Neural cell (in vitro differentiated cells): ENCODE data around the gene IDNK. TPM values are rescaled to one million over a fixed set of nuclear protein-coding genes. Genes with fewer than 3 reads are reported as not detected.

ENCODE experiments used
- H2AFZ ChIP-seq: fragments of 200-600, 300-800 bp; sonication (generic), shearing (Covaris generic); 2 replicates; pipeline ENCODE4 v1.6.0; 2014; ENCODE audit warnings: low read depth, mild to moderate bottlenecking, antibody characterized with exemption, low read length, moderate library complexity
- H3F3A ChIP-seq: fragments of 200-600 bp; shearing (Covaris generic); 2 replicates; pipeline ENCODE4 v1.6.1; 2016; ENCODE audit warnings: mild to moderate bottlenecking, moderate library complexity, mixed read lengths, antibody characterized with exemption, low read length; ENCODE audit not compliant: insufficient read depth, poor library complexity, severe bottlenecking
- H3K27ac ChIP-seq: fragments of 200-600, 300-800 bp; sonication (generic), shearing (Covaris generic); 2 replicates; pipeline ENCODE4 v1.5.1; 2014; ENCODE audit warnings: mild to moderate bottlenecking, low read length, moderate library complexity
- H3K27me3 ChIP-seq: fragments of 300-800, 200-600 bp; sonication (generic), shearing (Covaris generic); 2 replicates; pipeline ENCODE4 v1.6.0; 2014; ENCODE audit warnings: mild to moderate bottlenecking, low read depth, low read length, moderate library complexity; ENCODE audit not compliant: insufficient read depth
- H3K36me3 ChIP-seq: fragments of 300-800, 200-600 bp; sonication (generic), shearing (Covaris generic); 2 replicates; pipeline ENCODE4 v1.5.1; 2014; ENCODE audit warnings: mild to moderate bottlenecking, antibody characterized with exemption, low read length, moderate library complexity; ENCODE audit not compliant: insufficient read depth
- H3K4me2 ChIP-seq: fragments of 300-800, 200-600 bp; sonication (generic), shearing (Covaris generic); 2 replicates; pipeline ENCODE4 v1.6.0; 2014; ENCODE audit warnings: mild to moderate bottlenecking, low read length
- H3K4me3 ChIP-seq: fragments of 300-800, 200-600 bp; sonication (generic), shearing (Covaris generic); 2 replicates; pipeline ENCODE4 v1.5.1; 2014; ENCODE audit warnings: mild to moderate bottlenecking, low read length, moderate library complexity
- H3K79me2 ChIP-seq: fragments of 200-600 bp; shearing (Covaris generic); replicated peaks from 2 replicates; pipeline ENCODE4 v1.6.0; 2014; ENCODE audit warnings: mild to moderate bottlenecking, low read length, moderate library complexity; ENCODE audit not compliant: insufficient read depth
- H3K9ac ChIP-seq: fragments of 300-800, 200-600 bp; sonication (generic), shearing (Covaris generic); 2 replicates; pipeline ENCODE4 v1.6.1; 2016; ENCODE audit warnings: mild to moderate bottlenecking, low read length, mixed read lengths
- H3K9me2 ChIP-seq: fragments of 200-600 bp; shearing (Covaris generic); 2 replicates; pipeline ENCODE4 v1.6.1; 2016; ENCODE audit warnings: mild to moderate bottlenecking, low read length, mixed read lengths; ENCODE audit not compliant: insufficient read depth
- H3K9me3 ChIP-seq: fragments of 200-600, 300-800 bp; sonication (generic), shearing (Covaris generic); 2 replicates; pipeline ENCODE4 v1.6.1; 2016; ENCODE audit warnings: mild to moderate bottlenecking, mixed run types, low read length, moderate library complexity, mixed read lengths
- H4K20me1 ChIP-seq: fragments of 200-600 bp; shearing (Covaris generic); 2 replicates; pipeline ENCODE4 v1.6.1; 2016; ENCODE audit warnings: mild to moderate bottlenecking, mixed run types; ENCODE audit not compliant: insufficient read depth
- CTCF ChIP-seq: fragments of 450-650 bp; IDR thresholded peaks from 2 replicates; pipeline ENCODE4 v1.5.1; 2014; ENCODE audit warnings: antibody characterized with exemption, mild to moderate bottlenecking, moderate library complexity; ENCODE audit not compliant: poor library complexity, severe bottlenecking
- EP300 ChIP-seq: fragments of 450-650 bp; conservative IDR thresholded peaks from 2 replicates; pipeline ENCODE4 v1.6.1; 2014; ENCODE audit warnings: antibody characterized with exemption, mild to moderate bottlenecking, moderate library complexity; ENCODE audit not compliant: poor library complexity, severe bottlenecking
- EZH2 ChIP-seq: fragments of 200-600, 300-800 bp; shearing (Covaris generic), sonication (generic); IDR thresholded peaks from 2 replicates; pipeline ENCODE4 v1.6.1; 2014; ENCODE audit warnings: antibody characterized with exemption, low read length, borderline replicate concordance, mild to moderate bottlenecking; ENCODE audit not compliant: insufficient read depth, poor library complexity, severe bottlenecking
- MXI1 ChIP-seq: fragments of 450-650 bp; conservative IDR thresholded peaks from 2 replicates; pipeline ENCODE4 v1.6.1; 2014; ENCODE audit warnings: antibody characterized with exemption, mild to moderate bottlenecking; ENCODE audit not compliant: poor library complexity, severe bottlenecking
- POLR2AphosphoS5 ChIP-seq: IDR thresholded peaks from 2 replicates; pipeline ENCODE4 v1.6.1; 2012
- RAD21 ChIP-seq: fragments of 450-650 bp; conservative IDR thresholded peaks from 2 replicates; pipeline ENCODE4 v1.6.1; 2014; ENCODE audit warnings: antibody characterized with exemption, mild to moderate bottlenecking, moderate library complexity
- SMC3 ChIP-seq: fragments of 450-650 bp; conservative IDR thresholded peaks from 2 replicates; pipeline ENCODE4 v1.6.1; 2014; ENCODE audit warnings: antibody characterized with exemption, mild to moderate bottlenecking, moderate library complexity; ENCODE audit not compliant: poor library complexity
- TAF1 ChIP-seq: IDR thresholded peaks from 2 replicates; pipeline ENCODE4 v1.6.1; 2012; ENCODE audit warnings: low read depth
- polyA plus RNA-seq: library from polyadenylated mRNA; depleted of rRNA; stranded (reverse); fragments of >200 nt; gene quantifications from 2 replicates; pipeline ENCODE4 v1.2.3, GENCODE V29; 2014
- TF ChIP-seq, protein P1 (sequence below): IDR thresholded peaks from 2 replicates; pipeline ENCODE4 v1.6.1; 2012; ENCODE audit warnings: borderline replicate concordance

Gene IDNK
- polyA plus RNA-seq, 1 donor from 2014 or later = 7.5 TPM

- TF ChIP-seq CTCF (no peak), POLR2AphosphoS5 (no peak), EZH2 (no peak), RAD21 (no peak), TAF1 (no peak), SMC3 (no peak), MXI1 (no peak), EP300 (no peak)
- TF ChIP-seq, protein P1, sequence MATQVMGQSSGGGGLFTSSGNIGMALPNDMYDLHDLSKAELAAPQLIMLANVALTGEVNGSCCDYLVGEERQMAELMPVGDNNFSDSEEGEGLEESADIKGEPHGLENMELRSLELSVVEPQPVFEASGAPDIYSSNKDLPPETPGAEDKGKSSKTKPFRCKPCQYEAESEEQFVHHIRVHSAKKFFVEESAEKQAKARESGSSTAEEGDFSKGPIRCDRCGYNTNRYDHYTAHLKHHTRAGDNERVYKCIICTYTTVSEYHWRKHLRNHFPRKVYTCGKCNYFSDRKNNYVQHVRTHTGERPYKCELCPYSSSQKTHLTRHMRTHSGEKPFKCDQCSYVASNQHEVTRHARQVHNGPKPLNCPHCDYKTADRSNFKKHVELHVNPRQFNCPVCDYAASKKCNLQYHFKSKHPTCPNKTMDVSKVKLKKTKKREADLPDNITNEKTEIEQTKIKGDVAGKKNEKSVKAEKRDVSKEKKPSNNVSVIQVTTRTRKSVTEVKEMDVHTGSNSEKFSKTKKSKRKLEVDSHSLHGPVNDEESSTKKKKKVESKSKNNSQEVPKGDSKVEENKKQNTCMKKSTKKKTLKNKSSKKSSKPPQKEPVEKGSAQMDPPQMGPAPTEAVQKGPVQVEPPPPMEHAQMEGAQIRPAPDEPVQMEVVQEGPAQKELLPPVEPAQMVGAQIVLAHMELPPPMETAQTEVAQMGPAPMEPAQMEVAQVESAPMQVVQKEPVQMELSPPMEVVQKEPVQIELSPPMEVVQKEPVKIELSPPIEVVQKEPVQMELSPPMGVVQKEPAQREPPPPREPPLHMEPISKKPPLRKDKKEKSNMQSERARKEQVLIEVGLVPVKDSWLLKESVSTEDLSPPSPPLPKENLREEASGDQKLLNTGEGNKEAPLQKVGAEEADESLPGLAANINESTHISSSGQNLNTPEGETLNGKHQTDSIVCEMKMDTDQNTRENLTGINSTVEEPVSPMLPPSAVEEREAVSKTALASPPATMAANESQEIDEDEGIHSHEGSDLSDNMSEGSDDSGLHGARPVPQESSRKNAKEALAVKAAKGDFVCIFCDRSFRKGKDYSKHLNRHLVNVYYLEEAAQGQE = no peak
- Histone ChIP-seq H3K27me3 (no peaks in the 10 kb centered on the region), H3K79me2 (no peaks in the 10 kb centered on the region), H3K9me3 (no peaks in the 10 kb centered on the region), H3K4me3 (no peak overlapping the region), H3K4me2 (no peak overlapping the region), H3K9me2 (no peaks in the 10 kb centered on the region), H3K27ac (no peak overlapping the region), H4K20me1 (no peaks in the 10 kb centered on the region), H3F3A (no peaks in the 10 kb centered on the region), H2AFZ (no peak overlapping the region), H3K9ac (no peak overlapping the region), H3K36me3 (peaks cover 11% of the 10 kb centered on the region)
Observed at GRCh38 chr9:83646500-83647239, 23.7 kb downstream of the IDNK start.

DNA sequence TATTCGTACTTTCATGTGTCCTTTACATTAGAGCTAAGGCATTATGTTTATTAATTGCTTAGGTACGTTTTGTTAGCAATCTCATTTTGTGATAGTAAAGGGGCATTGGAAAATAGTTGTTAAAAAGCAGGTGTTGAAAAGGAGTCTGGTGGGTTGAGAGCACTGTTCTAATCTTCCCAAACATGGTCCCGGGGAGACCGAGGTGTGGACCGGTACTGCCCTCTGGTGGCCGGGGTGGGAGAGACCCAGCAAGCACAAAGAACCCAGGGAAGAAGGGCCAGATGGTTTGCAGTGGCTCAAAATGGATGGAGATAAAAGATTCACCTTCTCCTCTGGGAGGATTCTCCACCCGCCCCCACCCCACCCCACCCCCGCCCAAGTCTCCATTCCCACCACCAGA, 26.1 kb downstream of the IDNK start:
- no peaks in the 10 kb centered on the region for H3K9me2 ChIP-seq
- TF ChIP-seq MXI1 = no peak
- peak; percentile 23 for TF ChIP-seq RAD21
- no peak for TF ChIP-seq EZH2
- TF ChIP-seq TAF1 = no peak
- TF ChIP-seq CTCF = peak; percentile 24
- peak; percentile 36 for TF ChIP-seq SMC3
- TF ChIP-seq, protein P1 = no peak

More for the DNA sequence above, 26.1 kb downstream of the IDNK start:
- no peak overlapping the region for H3K27ac ChIP-seq
- H3K9me3 ChIP-seq = no peaks in the 10 kb centered on the region
- H3K79me2 ChIP-seq = no peaks in the 10 kb centered on the region
- H3K4me3 ChIP-seq = no peak overlapping the region
- H3K9ac ChIP-seq = no peak overlapping the region
- H4K20me1 ChIP-seq = no peaks in the 10 kb centered on the region
- H3F3A ChIP-seq = no peaks in the 10 kb centered on the region
- H3K4me2 ChIP-seq = no peak overlapping the region
- H3K27me3 ChIP-seq = no peaks in the 10 kb centered on the region
- no peak overlapping the region for H2AFZ ChIP-seq
- peaks cover 14% of the 10 kb centered on the region for H3K36me3 ChIP-seq
